Dedifferentiated amniotic fluid mesenchymal stem cell (primary cell): Measurements from ENCODE around the gene VSNL1.
A peak's percentile ranks its signal among the peaks of the same experiment; 100 is the strongest.

Experiments used
- DNase-seq: peaks from one replicate; pipeline ENCODE4 v3.0.0-alpha.2; 2016; ENCODE audit errors: extremely low spot score

VSNL1 gene

DNA sequence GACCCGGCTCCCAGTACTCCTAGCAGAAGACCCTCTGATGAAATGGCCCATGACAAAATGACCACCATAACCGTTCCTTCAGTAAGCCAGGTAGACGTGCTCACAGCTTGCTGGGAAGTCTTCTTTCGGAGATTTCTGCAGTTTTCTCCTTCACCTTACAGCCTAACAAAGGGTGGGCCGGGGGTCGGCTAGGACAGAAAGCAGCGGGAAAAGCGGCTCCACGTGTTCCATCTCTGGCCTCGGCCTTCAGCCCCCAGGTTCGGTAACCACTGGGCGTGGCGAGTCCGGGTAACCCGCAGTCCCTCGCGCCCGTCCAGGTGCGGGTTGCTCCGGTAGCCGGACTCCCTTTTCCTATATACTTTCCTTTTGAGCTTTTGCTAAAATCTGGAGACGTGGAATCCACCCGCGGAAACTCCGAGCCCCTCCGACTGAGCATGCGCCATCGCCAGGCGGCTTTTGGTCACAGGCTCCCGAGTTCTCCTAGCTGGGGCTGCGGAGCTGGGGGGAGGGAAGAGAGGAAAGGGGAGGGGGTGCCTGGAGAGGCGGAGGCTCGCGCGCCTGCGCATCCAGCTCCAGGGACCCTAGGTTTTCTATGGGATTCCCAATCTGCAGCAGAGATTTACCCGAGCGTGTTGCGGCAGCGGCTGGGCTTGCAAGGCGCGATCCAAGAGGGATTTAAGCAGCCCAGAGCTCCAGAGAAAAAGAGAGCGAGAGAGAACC is at the start of gene VSNL1:
VSNL1 (plus strand) TSS at position 604 of the 720 bp plus-strand sequence. CDS start 51,379 bp downstream, outside the sequence.
- peak; percentile 90 for DNase-seq

DNA sequence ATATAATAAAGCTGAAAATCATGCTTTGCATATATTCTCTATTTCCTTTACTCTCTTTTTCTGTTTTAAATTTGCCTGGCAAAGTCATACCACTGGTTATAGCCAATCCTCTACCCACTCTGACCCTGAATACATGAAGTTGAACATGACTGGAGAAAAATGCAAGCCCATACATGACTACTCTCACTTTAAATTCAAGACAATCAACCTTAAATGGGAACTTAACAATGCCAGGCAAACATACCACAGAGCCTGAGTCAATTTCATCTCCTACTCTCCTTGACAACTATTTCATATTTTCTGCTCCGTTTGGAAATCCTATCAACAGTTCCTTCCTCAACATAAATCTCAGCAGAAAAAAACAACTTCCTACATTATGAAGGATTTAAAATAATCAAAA is 44.9 kb upstream of the VSNL1 start:
- DNase-seq: no peak

- DNase-seq: no peak
Measured at GRCh38 chr2:17497718-17498117, 42.8 kb upstream of the VSNL1 start.

GRCh38 chr2:17506736-17507616 is 33.5 kb upstream of the VSNL1 start:
- no peak for DNase-seq

DNA sequence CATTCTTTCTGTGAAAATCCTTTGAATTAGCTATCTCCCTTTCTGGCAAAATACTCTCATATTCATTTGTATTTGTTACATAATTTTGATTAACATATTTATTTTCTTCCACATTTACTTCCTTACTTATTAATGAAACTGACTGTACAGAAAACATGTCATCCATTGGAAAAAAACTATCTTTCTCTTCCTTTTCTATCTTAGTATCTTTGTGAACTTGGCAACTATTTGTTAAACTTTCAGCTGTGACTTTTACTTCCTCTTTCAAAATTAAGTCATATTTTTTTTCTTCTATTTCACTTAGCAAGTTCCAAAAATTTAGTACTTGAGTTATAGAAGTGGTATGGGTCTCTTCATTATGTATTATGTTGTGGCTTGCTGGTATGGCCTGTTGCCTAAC is 24.8 kb upstream of the VSNL1 start:
- DNase-seq: no peak

DNA sequence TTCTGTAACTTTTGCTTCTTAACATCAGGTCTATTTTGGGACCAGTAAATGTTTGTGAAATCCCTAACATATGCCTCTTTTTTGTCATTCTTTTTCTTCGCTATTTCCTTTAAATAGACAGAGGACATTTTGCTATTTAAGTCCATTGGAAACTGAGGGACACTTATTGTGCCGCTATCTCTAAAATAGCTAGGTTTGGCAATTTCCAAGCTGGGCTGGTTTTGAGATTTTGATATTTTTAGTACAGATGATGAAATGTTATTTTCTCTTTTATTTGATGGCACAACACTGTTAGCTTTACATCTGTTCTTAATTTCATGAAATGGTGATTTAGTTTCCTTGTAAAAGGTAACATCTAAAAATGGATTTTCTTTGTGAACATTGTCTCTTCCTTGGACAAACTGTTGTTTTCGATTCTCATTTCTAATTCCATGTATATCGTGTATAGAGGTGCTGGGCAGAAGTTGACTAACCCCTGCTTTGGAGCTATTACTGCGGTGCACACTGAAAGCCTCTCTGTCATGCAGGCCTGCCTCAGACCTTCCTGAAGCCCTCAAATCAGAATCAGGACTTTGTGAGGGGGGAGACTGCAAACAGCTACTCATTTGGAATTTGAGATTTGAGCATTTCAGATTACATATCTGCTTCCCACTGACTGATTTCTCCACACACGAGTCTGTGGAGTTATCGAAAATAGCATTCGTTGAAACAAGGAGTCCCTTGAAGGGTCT is 22.9 kb upstream of the VSNL1 start:
- no peak for DNase-seq

GRCh38 chr2:17518212-17519154 is 22.0 kb upstream of the VSNL1 start, which contains the start of gene RAD51AP2:
RAD51AP2 (minus strand) TSS chr2:17518440; CDS start chr2:17518415, 25 bp downstream.
- peak; percentile 80 for DNase-seq

DNA sequence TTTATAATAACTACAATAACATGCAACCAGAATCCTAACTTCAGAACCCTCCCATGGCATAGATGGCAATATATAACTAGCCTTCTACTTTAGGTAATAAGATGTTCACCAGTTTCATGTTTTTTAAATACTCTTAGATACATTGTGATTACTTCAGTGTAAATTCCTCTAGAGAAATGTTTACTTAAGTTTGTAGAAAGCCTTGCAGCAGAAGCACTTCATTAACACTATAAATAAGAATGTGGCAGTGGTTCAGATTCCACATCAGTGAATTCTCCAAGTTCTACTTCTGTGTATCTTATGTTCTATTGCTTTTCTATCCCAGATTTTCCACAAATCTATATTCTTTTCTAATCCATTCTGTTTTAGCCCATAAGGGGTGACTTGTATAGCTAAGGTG is 21.0 kb upstream of the VSNL1 start:
- no peak for DNase-seq

DNA sequence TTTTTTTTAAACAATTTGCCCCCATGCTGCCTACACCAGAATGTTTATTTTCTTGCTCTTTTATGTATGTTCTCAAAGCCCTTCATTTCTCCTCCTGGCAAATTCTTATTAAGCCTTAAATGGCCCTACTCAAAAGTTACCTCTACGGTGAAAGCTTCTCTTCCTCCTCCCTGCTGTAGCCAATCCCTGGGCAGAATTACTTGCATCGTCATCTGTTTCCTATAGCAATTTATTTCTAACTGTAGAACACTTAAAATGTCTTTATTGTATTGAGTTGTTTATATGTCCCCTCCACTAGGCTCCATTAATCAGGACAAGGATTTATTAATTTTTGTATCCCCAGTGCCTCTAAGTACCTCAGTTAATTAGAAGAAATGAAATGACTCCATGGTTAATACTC is 19.7 kb upstream of the VSNL1 start:
- DNase-seq: no peak

DNA sequence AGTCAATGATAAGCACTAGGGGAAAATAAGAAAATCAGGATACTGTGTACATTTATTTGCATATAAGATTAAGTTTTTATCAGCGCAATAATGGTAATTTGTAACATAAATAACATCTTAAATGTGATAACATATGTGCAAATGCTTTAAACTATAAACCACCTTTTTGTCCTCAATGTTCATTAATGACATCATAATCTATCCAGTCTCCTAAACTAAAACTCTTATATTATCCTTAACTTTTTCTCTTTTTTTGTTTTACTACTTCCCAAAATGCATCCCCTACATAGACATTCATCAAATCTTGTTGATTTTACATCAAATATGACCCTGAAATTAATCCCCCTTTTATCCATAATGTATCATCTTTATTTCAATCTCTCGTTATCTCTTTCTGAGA is 18.9 kb upstream of the VSNL1 start:
- DNase-seq: no peak

DNA sequence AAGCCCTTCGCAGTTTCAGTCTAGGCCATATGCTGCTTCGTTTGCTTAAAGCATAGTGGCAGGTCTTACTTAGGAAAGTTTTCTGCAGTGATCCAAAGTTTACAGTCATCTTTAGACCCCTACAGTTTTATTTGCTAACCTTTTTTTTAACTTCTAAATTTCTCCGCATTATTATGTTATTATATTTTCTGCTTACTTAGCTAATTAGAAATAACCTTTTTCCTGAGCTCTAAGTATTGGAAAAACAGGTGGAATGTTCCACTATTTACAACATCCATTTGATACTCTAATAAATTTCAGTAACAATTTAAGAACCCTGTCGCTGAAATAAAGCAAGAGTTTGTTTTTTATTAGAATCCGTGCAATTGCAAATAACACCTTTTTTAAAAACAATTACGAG is 18.2 kb upstream of the VSNL1 start:
- no peak for DNase-seq

GRCh38 chr2:17529771-17530170 is 10.7 kb upstream of the VSNL1 start:
- no peak for DNase-seq

DNA sequence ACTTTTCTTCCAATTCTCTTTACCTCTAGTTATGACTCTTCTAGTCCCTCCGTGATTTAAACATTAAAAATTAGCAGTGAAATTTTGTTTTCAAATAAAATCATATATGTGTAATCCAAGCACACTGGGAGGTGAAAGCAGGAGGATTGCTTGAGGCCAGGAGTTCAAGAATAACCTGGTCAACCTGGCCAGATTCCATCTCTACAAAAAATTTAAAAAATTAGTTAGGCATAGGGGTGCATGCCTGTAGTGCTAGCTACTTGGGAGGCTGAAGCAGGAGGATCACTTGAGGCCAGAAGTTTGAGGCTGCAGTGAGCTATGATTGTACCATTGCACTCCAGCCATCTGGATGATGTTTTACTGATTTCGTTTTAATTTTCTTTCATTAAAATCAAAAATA is 7.0 kb upstream of the VSNL1 start:
- no peak for DNase-seq

- no peak for DNase-seq
Measured at GRCh38 chr2:17536416-17536815, 4.1 kb upstream of the VSNL1 start.

DNA sequence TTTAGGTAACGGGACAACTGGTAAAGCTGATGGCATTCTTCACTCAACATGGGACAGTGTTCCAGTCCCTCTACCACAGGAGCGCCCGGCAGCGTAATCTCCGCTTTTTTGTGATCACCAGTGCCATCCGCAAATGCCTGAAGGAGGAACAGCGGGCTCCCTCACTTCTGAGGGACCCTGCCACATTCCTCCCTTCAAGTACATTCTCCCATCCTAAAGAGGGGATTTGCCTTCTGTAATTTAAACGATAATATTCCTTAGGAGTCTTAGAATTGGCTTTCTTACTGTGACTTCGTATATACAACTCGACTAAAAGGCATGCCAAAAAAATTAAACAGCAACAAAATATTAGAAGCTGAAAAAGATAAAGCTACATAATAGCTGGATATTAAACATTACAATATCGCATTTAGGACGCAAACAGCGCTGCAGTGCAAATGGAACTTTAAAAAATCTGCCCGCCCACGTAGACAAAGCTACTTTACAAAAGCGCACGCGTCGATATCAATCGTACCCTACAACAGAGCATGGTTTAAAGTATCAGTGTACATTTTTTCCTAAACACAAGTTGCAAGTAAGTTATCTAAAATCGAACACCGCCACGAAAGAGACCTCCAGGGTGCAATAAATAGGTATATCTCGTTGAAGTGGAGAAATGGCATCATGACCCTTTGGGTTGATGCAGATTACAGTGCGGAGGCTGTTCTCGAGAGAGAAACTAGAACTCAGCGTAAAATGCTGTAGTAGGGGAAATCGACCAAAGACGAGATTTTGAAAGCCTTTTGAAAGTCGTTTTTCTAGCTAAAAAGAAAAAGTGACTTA is 2.3 kb upstream of the VSNL1 start:
- peak; percentile 52 for DNase-seq

DNA sequence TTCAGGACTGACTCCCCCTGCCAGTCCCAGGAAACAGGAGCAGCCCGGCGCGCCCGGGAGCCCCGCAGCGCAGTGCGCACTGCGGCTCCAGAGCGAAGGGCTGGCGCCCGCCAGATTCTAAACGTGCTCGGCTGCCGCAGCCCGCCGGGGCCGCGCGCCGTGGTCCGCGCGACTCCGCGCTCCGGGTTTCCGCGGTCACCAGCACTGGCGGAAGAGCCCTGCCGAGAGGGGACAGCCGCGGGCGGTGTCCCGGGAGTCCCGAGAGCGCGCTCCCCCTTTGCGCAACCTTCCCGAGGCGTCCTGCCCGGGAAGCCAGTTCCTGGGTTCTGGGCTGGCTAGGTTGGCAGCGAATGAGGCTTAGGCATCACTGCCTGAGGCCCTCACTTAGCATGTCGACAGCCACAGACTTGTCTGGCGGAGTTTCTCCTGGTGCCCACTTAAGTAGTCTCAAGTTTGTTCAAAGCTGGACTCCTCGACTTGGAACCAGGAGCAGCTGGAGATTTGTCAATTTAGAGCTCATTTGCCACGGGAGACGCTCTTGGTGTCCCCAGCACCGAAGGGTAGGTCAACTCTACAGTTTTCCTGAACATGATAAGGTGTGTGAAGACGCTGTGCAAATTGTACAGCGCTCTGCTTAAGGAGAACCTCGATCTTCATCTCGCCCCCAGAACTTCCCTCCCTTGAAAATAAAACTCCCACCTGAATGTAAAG is 1.5 kb upstream of the VSNL1 start:
- peak; percentile 55 for DNase-seq

DNA sequence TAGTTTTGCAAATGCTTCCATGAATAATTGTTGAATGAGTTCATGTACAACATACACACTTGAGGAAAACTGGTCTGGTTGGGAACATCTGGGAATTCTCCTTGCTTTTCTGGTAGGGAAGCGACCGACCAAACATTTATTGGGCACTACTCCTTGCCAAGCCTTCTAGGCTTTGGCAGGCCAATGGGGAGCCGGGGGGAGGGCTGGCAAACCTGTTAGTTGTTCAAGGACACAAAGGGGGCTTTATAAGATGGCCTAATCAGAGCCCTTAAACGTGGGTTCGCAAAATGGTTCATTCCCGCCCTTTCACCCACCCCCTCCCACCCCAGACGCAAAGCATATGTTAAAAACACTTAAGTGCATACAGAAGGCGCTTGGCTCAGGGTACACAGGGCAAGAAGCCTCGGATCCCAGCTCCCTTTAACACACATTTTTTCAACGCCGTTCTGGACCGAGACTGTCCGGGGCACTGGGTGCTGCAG is 844 bp upstream of the VSNL1 start:
- DNase-seq: no peak

- no peak for DNase-seq
Measured at GRCh38 chr2:17540813-17541530, 476 bp downstream of the VSNL1 start.

DNA sequence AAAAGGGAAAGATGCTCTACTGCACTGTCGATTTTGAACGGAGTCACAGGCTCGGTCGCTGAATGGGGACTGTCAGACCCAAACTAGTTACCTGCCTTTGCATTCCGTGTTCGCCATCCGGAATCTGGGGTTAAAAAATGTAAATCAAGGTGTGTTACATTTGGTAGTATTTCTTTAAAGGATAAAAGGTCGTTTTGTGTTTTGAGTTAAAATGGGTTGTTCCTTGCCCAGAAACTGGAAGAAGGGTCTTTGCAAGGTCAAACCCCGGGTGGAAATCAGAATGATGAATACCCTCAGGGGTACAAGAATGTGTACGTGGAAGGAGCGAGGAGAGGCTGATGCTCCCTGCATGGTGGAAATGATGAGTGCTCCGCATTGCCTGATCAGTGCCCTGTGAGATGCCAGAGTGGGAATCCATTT is 1.0 kb downstream of the VSNL1 start:
- DNase-seq: no peak
